ENCODE results near the gene B4GAT1.

GRCh38 chr11:66324664-66325063, 22.8 kb downstream of the B4GAT1 start:
- no peak for TF ChIP-seq CTCF (IDR thresholded peaks at IDR 0.05; ENCODE audit: low read length)
- no peak for TF ChIP-seq EZH2 (optimal IDR thresholded peaks at IDR 0.05; ENCODE audit: low read depth, low read length)
- TF ChIP-seq EZH2phosphoT487 (IDR thresholded peaks at IDR 0.05; ENCODE audit: low read length): no peak

All from MM.1S (cell line).